SK-N-SH (cell line): ENCODE measurements around the gene IL17RE.

Source experiments
- EP300 ChIP-seq, 2 experiments: IDR thresholded peaks; 2 replicates each; pipeline versions ENCODE4 v1.4.0 to v1.6.1; 2012; ENCODE audit warnings: borderline replicate concordance in 1 of 2, low read depth in 1 of 2, low read length in 1 of 2
- FOSL2 ChIP-seq: IDR thresholded peaks from 2 replicates; pipeline ENCODE4 v1.4.0; 2012; ENCODE audit warnings: low read depth, mild to moderate bottlenecking, moderate library complexity, borderline replicate concordance
- FOXM1 ChIP-seq: IDR thresholded peaks from 2 replicates; pipeline ENCODE4 v1.4.0; 2012; ENCODE audit warnings: low read depth, mild to moderate bottlenecking
- GABPA ChIP-seq: IDR thresholded peaks from 2 replicates; pipeline ENCODE4 v1.4.0; 2012; ENCODE audit warnings: low read depth, mild to moderate bottlenecking
- NFIC ChIP-seq: IDR thresholded peaks from 2 replicates; pipeline ENCODE4 v1.4.0; 2012; ENCODE audit warnings: borderline replicate concordance
- NRF1 ChIP-seq: IDR thresholded peaks from 2 replicates; pipeline ENCODE4 v1.6.1; 2012; ENCODE audit warnings: low read depth, mild to moderate bottlenecking, low read length
- PBX3 ChIP-seq: IDR thresholded peaks from 2 replicates; pipeline ENCODE4; 2012
- RAD21 ChIP-seq: IDR thresholded peaks from 2 replicates; pipeline ENCODE4 v1.6.1; 2012; ENCODE audit warnings: mild to moderate bottlenecking, low read length
- RCOR1 ChIP-seq: fragments of 150-350 bp; IDR thresholded peaks from 2 replicates; pipeline ENCODE4 v1.6.1; 2017; ENCODE audit warnings: antibody characterized with exemption, low read length
- SMC3 ChIP-seq: IDR thresholded peaks from 2 replicates; pipeline ENCODE4 v1.6.1; 2012; ENCODE audit warnings: low read depth, low read length, improper control_type of control experiment
- TAF1 ChIP-seq: IDR thresholded peaks from 2 replicates; pipeline ENCODE4 v1.6.1; 2012; ENCODE audit warnings: low read depth, mild to moderate bottlenecking, low read length, moderate library complexity, borderline replicate concordance
- ZBTB33 ChIP-seq: IDR thresholded peaks from 2 replicates; pipeline ENCODE4 v1.4.0; 2012; ENCODE audit warnings: low read depth, borderline replicate concordance
- TF ChIP-seq, protein P1 (sequence below): fragments of 200-600 bp; sonication (generic); IDR thresholded peaks from 2 replicates; pipeline ENCODE4 v1.6.1; 2017; ENCODE audit warnings: antibody characterized with exemption, mild to moderate bottlenecking, moderate library complexity
- TF ChIP-seq, protein P2 (sequence below): IDR thresholded peaks from 2 replicates; pipeline ENCODE4 v1.6.1; 2012; ENCODE audit warnings: mild to moderate bottlenecking, low read depth, low read length, moderate library complexity

DNA sequence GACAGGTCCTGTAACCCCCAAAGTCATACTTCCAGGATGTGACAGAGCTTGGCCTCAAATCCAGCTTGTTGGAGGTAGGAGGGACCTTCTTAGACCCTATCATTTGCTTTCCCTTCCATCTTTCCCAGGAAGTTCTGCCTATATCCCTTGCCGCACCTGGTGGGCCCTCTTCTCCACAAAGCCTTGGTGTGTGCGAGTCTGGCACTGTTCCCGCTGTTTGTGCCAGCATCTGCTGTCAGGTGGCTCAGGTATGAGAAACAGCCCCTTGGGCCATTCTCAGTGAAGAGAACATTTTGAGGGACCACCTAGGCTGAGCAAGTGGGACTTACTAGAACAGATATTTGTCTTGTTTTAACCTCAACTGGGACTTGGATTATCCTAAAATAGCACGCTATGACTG lies 1.3 kb downstream of the IL17RE start:
- TF ChIP-seq, protein P1, sequence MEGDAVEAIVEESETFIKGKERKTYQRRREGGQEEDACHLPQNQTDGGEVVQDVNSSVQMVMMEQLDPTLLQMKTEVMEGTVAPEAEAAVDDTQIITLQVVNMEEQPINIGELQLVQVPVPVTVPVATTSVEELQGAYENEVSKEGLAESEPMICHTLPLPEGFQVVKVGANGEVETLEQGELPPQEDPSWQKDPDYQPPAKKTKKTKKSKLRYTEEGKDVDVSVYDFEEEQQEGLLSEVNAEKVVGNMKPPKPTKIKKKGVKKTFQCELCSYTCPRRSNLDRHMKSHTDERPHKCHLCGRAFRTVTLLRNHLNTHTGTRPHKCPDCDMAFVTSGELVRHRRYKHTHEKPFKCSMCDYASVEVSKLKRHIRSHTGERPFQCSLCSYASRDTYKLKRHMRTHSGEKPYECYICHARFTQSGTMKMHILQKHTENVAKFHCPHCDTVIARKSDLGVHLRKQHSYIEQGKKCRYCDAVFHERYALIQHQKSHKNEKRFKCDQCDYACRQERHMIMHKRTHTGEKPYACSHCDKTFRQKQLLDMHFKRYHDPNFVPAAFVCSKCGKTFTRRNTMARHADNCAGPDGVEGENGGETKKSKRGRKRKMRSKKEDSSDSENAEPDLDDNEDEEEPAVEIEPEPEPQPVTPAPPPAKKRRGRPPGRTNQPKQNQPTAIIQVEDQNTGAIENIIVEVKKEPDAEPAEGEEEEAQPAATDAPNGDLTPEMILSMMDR, result no peak
- no peak for TF ChIP-seq EP300 (IDR thresholded peaks at IDR 0.05; ENCODE audit: borderline replicate concordance in 1 of 2, low read depth in 1 of 2, low read length in 1 of 2)
- TF ChIP-seq NRF1, result no peak
- no peak for TF ChIP-seq TAF1
- no peak for TF ChIP-seq ZBTB33
- no peak for TF ChIP-seq SMC3
- no peak for TF ChIP-seq PBX3
- TF ChIP-seq RCOR1, result no peak
- TF ChIP-seq, protein P2, sequence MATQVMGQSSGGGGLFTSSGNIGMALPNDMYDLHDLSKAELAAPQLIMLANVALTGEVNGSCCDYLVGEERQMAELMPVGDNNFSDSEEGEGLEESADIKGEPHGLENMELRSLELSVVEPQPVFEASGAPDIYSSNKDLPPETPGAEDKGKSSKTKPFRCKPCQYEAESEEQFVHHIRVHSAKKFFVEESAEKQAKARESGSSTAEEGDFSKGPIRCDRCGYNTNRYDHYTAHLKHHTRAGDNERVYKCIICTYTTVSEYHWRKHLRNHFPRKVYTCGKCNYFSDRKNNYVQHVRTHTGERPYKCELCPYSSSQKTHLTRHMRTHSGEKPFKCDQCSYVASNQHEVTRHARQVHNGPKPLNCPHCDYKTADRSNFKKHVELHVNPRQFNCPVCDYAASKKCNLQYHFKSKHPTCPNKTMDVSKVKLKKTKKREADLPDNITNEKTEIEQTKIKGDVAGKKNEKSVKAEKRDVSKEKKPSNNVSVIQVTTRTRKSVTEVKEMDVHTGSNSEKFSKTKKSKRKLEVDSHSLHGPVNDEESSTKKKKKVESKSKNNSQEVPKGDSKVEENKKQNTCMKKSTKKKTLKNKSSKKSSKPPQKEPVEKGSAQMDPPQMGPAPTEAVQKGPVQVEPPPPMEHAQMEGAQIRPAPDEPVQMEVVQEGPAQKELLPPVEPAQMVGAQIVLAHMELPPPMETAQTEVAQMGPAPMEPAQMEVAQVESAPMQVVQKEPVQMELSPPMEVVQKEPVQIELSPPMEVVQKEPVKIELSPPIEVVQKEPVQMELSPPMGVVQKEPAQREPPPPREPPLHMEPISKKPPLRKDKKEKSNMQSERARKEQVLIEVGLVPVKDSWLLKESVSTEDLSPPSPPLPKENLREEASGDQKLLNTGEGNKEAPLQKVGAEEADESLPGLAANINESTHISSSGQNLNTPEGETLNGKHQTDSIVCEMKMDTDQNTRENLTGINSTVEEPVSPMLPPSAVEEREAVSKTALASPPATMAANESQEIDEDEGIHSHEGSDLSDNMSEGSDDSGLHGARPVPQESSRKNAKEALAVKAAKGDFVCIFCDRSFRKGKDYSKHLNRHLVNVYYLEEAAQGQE, result no peak
- no peak for TF ChIP-seq FOXM1
- no peak for TF ChIP-seq GABPA
- no peak for TF ChIP-seq NFIC
- TF ChIP-seq RAD21, result no peak
- no peak for TF ChIP-seq FOSL2
